ENCODE data around the gene KCNQ1. TPM values are rescaled to one million over a fixed set of nuclear protein-coding genes. Genes with fewer than 3 reads are reported as not detected.

KCNQ1 gene
- total RNA-seq, 6 donors from 2014 or later, result 18.0 to 45.4 (median 32.7) TPM

DNA sequence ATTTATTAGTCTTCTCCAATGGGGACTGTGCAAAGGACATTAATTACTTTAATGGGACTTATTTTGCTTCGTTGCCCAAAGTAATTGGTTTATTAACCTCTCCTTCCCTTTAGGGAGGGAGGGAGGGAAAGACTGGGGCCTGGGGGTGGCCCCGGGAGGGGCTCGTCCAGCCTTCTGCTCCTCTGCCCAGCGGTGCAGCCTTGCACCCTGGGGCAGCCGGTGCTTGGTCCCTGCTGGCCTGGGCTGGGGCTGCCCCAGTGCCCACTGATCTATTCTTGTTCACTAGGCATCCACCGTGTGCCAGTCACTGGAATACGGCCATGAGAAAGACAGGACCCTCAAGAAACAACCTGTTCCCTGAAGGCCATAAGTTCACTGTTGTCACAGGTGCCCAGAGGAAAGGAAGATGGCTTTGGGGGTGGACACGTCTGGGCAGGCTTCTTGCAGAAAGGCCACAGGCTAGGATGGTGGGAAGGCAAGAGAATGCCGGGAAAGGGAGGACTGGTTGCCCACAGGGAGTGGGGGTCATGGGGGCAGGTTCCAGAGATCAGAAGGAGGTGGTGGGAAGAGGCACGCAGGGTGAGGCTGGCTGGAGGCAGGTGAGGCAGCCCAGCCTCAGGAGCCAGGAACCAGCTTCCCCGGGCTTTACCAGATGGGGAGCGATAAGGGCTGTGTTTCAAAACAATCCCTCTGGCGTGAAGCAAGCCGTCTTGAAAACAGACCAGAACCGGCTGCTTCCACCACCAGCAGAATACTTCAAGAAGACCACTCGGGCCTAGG is 302.6 kb downstream of the KCNQ1 start:
- H3K4me3 ChIP-seq, result no peak overlapping the region
- 84 to 94% methylated on average over 10 to 16 of the region's 16 CpGs for WGBS, 2 donors
- H3K4me1 ChIP-seq, result no peaks in the 10 kb centered on the region
- H3K27ac ChIP-seq, result no peak overlapping the region
- TF ChIP-seq EP300 (IDR thresholded peaks at IDR 0.05) (no peak), POLR2A (IDR thresholded peaks at IDR 0.05) (no peak), POLR2AphosphoS5 (IDR thresholded peaks at IDR 0.05) (no peak), CTCF (IDR thresholded peaks at IDR 0.05) (no peak)
- no peaks in the 10 kb centered on the region for H3K27me3 ChIP-seq
- H3K9me3 ChIP-seq, result no peaks in the 10 kb centered on the region
- H3K36me3 ChIP-seq, result no peaks in the 10 kb centered on the region
- DNase-seq, result peak in 1 of 2 donors; percentile 38
- no peak for ATAC-seq (ENCODE audit: low FRiP score in 2 of 2)

- 96 to 100% methylated on average over 1 to 6 of the region's 11 CpGs for WGBS, 2 donors
- no peaks in the 10 kb centered on the region for H3K36me3 ChIP-seq
Observed at GRCh38 chr11:2748061-2748813, 303.4 kb downstream of the KCNQ1 start.

GRCh38 chr11:2748814-2749554 is 304.2 kb downstream of the KCNQ1 start:
- DNase-seq, result peak in 1 of 2 donors; percentile 37
- Histone ChIP-seq H3K36me3 (no peaks in the 10 kb centered on the region), H3K4me3 (no peak overlapping the region), H3K9me3 (no peaks in the 10 kb centered on the region), H3K27me3 (no peaks in the 10 kb centered on the region), H3K27ac (no peak overlapping the region), H3K4me1 (no peaks in the 10 kb centered on the region)
- no peak for TF ChIP-seq EP300 (IDR thresholded peaks at IDR 0.05)
- TF ChIP-seq POLR2AphosphoS5 (IDR thresholded peaks at IDR 0.05), result no peak
- no peak for TF ChIP-seq POLR2A (IDR thresholded peaks at IDR 0.05)
- no peak for TF ChIP-seq CTCF (IDR thresholded peaks at IDR 0.05)
- 89 to 93% methylated on average over 15 to 17 of the region's 17 CpGs for WGBS, 2 donors
- ATAC-seq (ENCODE audit: low FRiP score in 2 of 2), result no peak

More at GRCh38 chr11:2748061-2748813, 303.4 kb downstream of the KCNQ1 start:
- no peak for TF ChIP-seq POLR2AphosphoS5 (IDR thresholded peaks at IDR 0.05)
- no peak for TF ChIP-seq POLR2A (IDR thresholded peaks at IDR 0.05)
- no peak for TF ChIP-seq EP300 (IDR thresholded peaks at IDR 0.05)
- no peak for TF ChIP-seq CTCF (IDR thresholded peaks at IDR 0.05)
- no peaks in the 10 kb centered on the region for H3K27me3 ChIP-seq
- no peak overlapping the region for H3K27ac ChIP-seq
- H3K4me3 ChIP-seq, result no peak overlapping the region
- no peaks in the 10 kb centered on the region for H3K4me1 ChIP-seq
- no peaks in the 10 kb centered on the region for H3K9me3 ChIP-seq
- DNase-seq, result peak in 1 of 2 donors; percentile 50
- no peak for ATAC-seq (ENCODE audit: low FRiP score in 2 of 2)

DNA sequence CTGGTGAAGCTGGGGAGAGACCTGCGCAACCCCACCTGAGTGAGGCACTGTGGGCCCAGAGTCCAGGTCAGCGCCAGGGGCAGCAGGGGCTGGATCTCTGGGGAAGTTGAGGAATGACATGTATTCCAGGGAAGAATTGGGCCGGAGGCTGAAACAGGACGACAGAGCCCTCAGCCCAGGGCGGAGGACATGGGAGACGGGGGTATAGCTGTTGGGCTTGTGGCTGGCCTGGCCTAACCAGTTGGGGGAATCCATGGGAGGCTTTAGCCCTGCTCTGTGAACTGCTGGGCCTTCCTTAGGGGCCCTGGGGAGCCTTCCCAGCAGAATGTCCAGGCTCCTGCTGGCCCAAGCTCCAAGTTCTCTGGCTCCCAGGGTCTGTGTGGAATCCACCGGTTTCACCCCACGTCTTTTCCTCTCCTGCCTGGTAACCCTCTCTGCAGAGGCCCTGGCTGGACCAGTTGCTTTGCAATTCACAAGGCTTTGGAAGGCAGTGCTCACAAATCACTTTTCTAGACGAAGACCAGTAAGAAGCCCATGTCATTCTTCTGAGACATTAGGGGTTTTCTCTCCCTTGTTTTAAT is 305.4 kb downstream of the KCNQ1 start:
- TF ChIP-seq POLR2A (IDR thresholded peaks at IDR 0.05), result no peak
- no peak for TF ChIP-seq POLR2AphosphoS5 (IDR thresholded peaks at IDR 0.05)
- no peak for TF ChIP-seq CTCF (IDR thresholded peaks at IDR 0.05)
- TF ChIP-seq EP300 (IDR thresholded peaks at IDR 0.05), result no peak
- no peaks in the 10 kb centered on the region for H3K4me1 ChIP-seq
- no peaks in the 10 kb centered on the region for H3K36me3 ChIP-seq
- H3K4me3 ChIP-seq, result no peak overlapping the region
- H3K27me3 ChIP-seq, result no peaks in the 10 kb centered on the region
- no peak for ATAC-seq (ENCODE audit: low FRiP score in 2 of 2)
- peak in 1 of 2 donors; percentile 38 for DNase-seq
- WGBS, 2 donors, result 77 to 93% methylated on average over 9 of the region's 9 CpGs
- no peaks in the 10 kb centered on the region for H3K9me3 ChIP-seq
- H3K27ac ChIP-seq, result no peak overlapping the region

Measured in upper lobe of left lung (tissue), 6 donors.